Urothelium cell line (cell line): Measurements from ENCODE around the gene MTF2.
"Not testable (repeated sequence)": the region's sequence is repeated elsewhere in the genome, so short reads cannot be mapped to it uniquely, and the experiment has no call there.

Experiments
- DNase-seq: peaks from one replicate; pipeline ENCODE4 v3.0.0; 2011; ENCODE audit warnings: low spot score, mixed read lengths
- FAIRE-seq: peaks from 2 replicates; lab custom pipeline; 2011; peaks lifted over from hg19 to GRCh38; lab: Jason Lieb, UNC

Gene MTF2

DNA sequence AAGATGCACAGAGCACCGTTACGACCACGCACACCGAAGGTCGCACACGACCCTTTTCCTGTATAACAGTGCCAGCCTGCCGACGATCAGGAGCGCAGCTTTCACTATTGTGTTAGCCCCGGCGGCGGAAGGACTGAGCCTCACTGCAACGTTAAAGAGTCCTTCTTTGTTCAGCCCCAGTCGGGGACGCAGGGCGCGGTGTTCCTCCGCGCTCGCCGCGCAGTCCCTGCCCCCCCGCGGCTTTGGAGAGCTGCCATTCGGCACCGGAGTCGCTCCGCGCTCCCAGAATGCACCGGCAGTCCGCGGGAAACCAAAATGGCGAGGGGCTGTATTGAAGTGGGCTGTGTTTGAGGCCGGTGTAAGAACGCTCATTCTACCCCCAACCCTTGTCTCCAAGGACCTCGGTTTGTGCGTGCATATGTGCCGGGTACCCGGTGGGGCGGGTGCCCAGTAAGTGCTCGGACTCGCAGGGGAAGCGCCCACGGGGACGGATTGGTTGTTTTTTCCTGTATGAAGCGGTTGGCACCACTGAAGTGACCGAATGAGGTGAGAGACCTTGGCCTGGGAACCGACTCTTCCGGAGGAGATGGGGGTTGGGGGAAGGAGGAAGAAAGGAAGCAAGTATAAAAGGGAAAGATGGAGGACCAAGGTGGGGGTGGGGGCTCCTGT, at the start of gene MTF2:
Gene MTF2 (plus strand): TSS at position 298 of the 669 bp plus-strand sequence. CDS start 244 bp downstream, at position 542.
- FAIRE-seq: peak; percentile 77
- DNase-seq: peak; percentile 93

DNA sequence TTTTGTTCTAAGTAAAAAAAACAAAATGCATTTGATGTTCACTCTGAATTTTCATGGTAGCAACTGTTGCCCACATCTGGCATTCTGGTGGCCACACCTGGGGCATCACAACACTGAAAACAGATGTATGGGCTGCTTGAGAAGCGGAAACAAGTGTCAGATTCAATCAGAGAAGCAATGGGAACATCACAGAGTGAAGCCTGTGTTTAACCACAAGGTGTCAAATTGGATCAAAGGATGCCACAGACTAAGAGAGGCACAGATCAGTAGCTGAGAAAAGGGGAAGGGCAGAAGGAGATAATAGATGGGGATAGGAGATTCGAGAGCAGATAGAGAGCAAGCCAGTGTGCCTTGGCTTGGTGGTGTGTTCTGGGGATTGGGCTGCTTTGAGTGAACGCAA, 49.8 kb upstream of the MTF2 start:
- DNase-seq (no peak), FAIRE-seq (no peak)

DNA sequence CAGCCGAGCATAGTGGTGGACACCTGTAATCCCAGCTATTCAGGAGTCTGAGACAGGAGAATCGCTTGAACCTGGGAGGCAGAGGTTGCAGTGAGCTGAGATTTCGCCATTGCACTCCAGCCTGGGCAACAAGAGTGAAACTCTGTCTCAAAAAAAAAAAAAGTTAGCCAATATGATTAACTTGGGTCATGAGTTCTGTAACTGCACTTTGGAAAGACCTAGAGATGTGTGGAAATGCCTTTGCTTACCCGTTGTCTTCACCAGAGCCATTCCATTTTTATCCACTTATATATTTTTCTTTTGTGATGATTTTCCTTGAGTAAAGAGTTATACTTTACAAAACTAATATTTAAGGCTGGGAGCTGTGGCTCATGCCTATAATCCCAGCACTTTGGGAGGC, 48.9 kb upstream of the MTF2 start:
- not testable (repeated sequence) for FAIRE-seq, DNase-seq

DNA sequence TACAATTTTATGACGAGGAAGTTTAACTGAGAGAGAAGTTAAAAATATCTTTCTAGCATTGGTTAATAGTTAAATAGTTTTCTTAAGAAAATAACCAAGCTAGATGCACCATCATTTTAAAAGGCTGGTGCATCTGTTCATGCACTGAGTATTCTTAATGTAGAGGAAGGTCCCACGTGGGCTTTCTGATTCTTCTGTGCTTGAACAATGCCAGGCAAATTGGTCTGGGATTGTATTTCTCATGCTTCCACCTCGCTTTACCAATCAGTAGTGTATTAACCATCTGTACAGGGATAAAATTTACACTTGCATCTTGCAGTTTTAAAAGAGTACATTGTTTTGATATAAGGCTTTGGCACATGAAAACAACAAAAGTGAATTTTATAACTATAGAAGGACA, 47.4 kb upstream of the MTF2 start:
- FAIRE-seq (no peak), DNase-seq (no peak)

DNA sequence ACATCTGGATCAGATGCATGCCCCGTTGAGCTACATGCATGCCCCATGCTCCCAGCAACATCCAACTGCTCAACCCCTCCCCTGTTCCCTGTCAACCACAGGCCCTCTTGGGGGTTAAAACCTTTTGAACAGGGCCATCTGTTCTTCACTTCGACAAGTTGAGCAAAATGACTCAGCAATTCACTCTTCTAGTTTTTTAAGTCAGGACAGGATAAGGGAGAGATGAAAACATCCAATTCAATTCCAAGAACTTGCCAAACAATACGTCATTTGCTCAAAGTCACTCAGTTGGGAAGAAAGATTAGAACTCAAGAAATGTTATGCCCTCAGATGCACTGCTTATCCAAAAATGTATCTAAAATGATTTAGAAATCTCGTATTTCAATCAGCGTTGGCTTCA, 46.1 kb upstream of the MTF2 start:
- no peak for DNase-seq
- FAIRE-seq: no peak

DNA sequence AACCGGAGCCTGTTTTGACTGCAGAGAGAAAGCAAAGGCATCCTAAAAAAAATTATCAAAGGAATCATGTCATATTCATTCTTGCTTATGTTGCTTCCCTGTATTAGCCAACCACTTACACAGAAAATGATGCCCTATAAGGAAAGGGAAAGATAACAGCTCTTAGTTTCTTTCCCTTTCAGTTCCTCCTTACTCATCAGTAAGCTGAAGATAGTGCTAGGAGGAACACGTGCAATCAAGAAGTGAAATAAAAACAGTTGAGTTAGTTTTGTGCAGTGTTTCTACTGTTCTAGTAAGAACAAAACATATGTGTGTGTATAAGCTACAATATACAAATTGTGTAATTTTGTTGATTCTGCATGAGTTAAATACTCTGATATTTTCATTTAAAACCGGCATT, 45.3 kb upstream of the MTF2 start:
- DNase-seq: no peak
- no peak for FAIRE-seq

DNA sequence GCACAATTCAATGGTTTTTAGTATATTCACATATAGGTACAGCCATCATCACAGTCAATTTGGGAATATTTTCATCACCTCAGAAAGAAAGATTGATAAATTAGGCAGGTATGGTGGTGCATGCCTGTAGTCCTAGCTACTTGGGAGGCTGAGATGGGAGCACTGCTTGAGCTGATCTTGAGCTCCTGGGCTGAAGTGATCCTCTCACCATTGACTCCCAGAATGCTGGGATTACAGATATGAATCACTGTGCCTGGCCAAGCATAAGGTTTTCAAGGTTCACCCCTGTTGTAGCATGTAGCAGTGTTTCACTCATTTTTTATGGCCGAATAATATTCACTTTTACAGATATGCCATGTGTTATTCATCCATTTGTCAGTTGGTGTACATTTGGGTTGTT, 44.7 kb upstream of the MTF2 start:
- FAIRE-seq: no peak
- DNase-seq: no peak

DNA sequence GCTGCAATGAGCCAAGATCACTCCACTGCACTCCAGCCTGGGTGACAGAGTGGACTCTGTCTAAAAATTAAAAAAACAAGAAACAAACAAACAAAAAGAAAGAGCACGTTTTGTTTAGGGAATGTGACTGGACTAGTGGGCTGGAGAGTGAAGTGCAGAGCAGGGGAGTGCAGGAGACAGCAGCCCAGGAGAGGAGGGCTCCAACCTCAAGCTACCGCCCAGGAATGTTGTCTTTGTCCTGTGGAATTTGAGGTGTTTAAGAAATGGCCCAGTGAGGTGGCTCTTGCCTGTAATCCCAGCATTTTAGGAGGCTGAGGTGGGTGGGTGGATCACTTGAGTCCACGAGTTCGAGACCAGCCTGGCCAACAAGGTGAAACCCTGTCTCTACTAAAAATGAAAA, 42.4 kb upstream of the MTF2 start:
- FAIRE-seq: no peak
- no peak for DNase-seq

DNA sequence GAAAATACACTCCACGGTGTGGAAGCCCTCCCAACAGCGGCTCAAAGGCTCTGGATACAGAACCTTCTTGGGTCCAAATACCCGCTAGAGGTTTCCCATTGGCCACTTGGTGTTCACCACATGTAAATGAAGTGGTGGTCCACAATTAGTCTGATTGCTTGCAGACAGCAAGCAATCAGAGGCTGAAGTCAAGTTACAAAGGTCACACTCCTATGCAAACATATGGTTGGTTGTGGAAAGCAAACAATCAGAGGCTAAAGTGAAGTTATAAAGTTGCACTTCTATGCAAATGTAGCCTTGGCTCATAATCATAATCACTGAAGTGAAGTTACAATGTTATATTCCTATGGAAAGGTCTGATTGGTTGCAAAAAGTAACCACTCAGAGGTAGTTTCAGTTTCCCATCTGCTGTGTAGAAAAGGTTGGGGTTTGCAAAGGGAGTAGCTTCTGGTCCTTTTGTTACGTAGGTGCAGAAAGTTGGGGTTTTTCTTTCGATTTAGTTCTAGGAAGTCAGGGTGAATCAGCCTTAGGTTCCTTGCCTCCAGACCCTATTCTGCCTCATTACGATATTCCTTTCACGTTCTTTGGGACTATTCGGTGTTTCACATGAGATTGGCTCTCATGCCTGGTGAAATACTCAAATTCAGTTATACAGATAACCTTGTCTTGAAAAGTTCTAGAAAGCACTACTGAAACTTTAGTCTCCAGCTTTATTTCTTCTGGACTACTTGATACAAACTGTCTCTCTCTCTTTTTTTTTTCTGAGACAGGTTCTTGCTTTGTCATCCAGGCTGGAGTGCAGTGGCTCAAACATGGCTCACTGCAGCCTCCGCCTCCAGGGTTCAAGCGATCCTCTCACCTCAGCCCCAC, 36.7 kb upstream of the MTF2 start:
- FAIRE-seq (no peak), DNase-seq (no peak)

DNA sequence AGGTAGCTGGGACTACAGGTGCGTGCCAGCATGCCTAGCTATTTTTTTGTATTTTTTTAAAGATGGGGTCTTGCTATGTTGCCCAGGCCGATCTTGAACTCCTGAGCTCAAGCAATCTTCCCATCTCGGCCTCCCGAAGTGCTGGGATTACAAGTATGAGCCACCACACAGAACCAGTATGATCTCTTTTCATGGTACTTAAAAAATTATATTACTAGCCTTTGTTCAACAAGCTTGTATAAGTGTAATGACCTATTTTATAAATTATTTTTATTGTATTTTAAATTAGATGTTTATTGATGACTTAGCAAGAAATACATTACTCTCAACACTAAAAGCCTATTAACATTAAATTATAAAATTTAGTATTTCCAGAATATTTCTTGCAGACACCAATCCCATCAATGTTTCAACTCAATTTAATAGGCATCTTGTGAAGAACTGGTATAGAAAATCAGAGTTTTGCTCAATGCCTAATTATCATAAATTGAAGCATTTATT, 36.0 kb upstream of the MTF2 start:
- no peak for FAIRE-seq
- no peak for DNase-seq

DNA sequence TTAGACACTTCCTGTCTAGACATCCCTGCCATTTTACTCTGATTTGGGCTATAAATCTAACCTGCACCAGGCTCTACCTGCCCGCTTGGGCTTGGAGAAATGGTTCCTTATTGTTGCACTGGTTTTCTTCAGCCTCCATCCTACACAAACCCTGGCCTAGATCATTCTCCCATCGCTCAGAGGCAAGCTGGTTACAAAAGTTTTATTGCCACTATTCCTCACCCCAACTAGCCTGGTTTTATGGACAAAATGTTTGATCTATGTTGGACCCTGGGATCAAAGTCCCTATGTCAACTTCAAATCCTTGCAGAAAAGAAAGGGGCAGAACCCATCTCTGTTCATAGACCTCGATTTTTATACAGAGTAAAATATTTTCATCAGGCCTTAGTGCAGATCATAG, 31.5 kb upstream of the MTF2 start:
- DNase-seq (no peak), FAIRE-seq (no peak)

DNA sequence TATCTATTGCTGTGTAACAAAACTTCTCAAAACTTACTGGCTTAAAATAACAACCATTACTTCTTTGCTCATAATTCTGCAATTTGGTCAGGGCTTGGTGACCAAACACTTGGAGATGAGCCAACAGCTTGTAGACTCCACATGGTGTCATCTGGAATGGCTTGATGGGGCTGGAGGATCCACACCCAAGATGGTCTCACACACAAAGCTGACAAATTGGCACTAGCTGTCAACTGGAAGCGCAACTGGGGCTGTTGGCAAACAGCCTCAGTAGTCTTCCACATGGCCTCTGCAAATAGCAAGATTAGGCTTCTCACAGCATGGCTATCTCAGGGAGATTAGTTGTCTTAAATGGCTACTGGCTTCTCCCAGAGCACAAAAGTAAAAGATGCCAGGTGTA, 27.1 kb upstream of the MTF2 start:
- no peak for DNase-seq

DNA sequence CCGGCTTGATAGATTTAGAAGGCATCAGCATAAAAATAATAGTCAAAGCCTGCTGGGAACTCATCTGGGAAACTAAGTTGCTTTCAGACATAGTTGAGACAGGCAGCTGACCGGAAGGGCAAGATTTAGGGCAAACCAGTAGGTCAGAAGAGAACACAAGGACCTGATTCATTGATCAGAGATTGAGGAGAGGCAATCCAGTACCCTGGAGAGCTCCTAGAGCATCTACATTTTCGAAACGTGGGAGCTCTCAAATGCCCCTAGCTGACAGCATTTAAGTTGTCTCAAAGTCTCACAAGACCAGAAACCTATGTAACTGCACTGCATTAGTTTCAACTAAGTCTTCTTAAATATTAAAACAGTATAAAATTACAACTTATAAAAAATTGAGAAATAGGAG, 22.9 kb upstream of the MTF2 start:
- DNase-seq: peak; percentile 46
- FAIRE-seq: no peak

More for the DNA sequence above, 27.1 kb upstream of the MTF2 start:
- no peak for FAIRE-seq

DNA sequence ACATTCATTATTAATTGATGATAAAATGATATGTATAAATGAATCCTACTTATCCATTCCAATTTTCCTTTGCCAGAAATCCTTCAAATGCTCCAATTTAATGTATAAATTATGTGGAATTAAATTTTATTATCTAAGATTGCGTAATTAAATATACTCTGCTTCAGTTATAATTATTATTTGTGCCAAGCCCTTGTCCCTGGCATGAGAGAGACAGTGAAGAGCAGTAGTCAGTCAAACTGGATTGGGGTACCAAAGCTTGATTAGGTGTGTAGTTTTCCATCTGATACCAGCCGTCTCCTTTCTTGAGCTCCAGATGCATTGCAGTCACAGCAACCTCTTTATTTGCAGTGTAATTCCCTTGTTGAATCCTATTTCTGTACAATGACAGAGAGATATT, 22.4 kb upstream of the MTF2 start:
- FAIRE-seq (no peak), DNase-seq (no peak)

DNA sequence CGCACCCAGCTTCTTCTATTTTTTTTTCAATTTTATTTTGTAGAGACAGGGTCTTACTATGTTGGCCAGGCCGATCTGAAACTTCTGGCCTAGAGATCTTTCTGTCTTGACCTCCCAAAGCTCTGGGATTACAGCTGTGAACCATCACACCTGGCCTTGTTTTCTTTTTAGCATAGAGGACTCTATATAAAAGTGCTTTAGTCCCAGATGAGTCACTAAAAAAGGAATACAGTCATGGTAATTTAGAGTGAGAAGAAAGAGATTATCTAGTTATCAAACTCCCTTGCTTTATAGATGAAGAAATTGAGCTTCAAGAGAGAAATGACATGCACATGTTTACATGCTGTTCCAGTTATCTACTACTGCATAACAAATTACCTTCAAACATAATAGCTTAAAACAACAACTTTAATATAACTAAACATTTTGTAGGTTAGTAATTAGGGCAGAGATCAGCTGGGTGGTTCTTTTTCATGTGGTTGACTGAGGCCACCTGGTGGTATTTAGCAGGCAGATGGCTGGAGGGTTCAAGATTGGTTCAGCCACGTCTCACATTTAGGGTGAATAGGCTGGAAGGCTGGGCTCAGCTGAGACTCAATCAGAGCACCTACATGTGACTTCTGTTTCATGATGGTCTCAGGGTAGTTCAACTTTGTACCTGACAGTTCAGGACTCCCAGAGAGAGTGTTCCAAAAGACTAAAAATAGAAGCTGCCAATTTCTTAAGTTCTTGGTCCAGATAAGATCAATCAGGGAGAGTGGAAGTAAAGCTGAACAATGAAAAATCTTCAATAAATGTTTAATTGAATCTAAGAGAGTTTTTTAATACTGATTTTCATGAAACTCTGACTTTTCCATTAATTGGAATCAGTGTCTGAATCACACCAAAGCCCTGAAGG, 16.9 kb upstream of the MTF2 start:
- peak; percentile 38 for DNase-seq

DNA sequence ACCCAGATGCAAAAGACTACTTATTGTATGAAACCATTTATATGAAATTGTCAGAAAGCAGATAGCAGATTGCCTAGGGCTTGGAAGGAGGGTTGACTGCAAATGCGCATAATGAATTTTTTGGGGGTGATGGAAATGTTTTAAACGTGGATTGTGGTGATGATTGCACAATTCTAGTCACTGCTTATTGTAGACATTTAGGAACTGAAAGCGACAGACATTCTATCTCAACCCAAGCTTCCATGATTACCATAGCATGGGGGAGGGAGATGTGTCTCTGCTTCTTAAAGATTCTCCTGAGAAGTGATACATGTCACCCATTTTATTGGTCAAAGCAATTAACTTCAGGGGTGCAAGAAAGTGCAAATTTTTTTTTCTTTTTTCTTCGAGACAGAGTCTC, 2.8 kb upstream of the MTF2 start:
- DNase-seq (no peak), FAIRE-seq (no peak)

More for the DNA sequence above, 16.9 kb upstream of the MTF2 start:
- no peak for FAIRE-seq

DNA sequence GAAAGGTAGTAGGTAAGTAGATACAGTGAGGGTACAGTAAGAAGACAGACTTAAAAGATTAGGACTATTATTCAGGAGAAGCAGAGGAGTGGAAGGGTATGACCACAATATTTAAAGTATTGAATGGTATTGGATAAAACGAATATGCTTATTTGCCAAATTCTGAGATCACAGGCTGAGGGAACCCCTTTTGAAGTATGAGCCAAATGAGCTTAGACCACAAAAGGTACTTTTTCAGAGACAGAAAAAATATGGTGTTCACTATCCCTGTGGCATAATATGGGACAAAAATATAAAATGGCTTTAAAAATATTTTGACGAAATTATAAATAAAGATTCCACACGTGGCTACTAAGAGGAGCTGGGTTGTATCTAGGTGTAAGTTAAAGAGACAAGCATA, 880 bp upstream of the MTF2 start:
- no peak for DNase-seq

DNA sequence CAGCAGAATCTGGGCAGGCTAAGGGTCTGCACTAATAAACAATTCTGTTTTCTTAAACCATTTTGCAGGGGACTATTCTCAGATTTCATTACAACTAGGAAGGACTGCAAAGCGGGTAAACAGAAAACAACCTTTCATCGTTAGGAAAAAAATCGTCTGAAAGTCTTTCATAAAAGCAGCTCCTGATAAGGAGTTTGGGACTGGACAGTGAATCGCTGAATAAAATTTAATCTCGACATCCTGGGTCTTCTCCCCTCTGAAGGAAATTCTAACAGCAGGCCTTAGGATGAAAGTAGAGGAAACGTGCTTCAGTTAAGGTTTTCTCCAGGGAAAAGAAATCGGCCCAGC, 471 bp upstream of the MTF2 start:
- FAIRE-seq: no peak
- no peak for DNase-seq

More for the DNA sequence above, 880 bp upstream of the MTF2 start:
- FAIRE-seq: no peak

DNA sequence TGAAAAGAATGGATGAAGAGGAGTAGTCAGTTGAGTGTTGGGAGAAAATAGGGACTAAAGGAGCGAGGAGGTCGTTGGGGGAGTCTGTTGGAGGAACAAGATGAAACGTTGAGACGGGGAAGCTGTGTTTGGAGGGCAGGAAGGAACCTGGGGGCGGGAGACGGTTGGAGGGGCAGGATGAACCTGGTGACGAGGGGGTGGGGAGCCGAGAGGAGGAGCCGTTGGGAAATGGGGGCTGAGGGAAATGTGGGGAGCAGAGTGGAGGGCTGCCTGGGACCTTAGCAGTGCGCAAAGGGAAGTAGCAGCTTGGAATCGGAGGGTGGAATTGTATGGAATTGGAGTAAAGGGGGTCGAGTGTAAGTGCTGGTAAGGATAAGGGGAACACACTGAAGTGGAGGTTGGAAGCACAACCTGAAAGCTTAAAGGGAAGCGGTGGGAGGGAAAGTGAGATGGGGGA, 630 bp downstream of the MTF2 start:
- no peak for FAIRE-seq
- DNase-seq: peak; percentile 27

DNA sequence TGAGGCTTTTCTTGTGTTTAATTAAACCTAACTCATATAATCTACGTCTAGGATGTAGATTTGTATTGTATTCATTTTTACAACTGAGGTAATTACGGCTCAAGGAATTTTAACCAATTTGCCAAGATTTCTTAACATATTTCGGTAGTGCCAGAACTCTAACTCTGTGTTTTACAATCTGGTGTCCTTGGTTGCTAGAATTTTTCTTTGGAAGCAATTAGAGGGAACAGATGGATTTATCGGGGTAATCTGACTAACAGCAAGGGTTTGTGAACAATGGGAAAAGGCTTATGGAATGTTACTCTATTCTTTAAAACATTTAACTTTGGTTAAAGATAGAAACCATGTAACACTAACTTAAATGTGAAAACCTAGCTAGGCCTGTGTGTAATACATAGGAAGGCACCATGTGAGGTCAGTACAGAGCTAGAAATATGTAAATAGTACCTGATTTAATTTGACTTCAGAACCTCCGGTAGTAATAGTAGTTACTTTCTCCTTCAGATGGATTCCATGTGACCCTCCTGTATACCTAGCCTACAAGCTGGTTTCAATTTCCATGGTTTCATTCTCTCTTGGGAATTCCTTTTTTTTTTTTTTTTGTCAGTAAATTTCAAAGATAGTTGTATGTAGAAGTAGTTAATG, 1.2 kb downstream of the MTF2 start:
- DNase-seq (peak; percentile 25), FAIRE-seq (no peak)

DNA sequence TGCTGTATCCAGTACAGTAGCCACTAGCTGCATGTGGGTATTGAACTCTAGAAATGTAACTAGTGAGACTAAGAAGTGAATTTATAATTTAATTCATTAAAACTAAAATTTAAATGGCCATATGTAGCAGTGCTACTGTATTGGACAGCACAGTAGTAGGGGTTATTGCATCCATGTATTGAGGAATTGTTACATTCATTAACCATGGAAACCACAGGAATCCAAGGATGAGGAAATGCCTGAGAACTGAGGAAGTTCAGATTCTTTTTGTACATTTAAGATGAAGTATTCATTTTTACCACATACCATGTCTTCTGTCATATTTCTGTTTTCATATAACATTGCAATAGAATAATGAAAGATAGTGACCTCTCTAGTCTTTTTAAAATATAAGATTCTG, 2.6 kb downstream of the MTF2 start:
- FAIRE-seq (no peak), DNase-seq (peak; percentile 18)
